Neural progenitor cell (in vitro differentiated cells): Measurements from ENCODE around the gene NT5C2.

Source experiments
- CTCF ChIP-seq: fragments of 200-600 bp; sonication (generic); IDR thresholded peaks from 2 replicates; pipeline ENCODE4 v1.5.1; 2017; ENCODE audit warnings: antibody characterized with exemption, mild to moderate bottlenecking
- EZH2 ChIP-seq: fragments of 200-600 bp; sonication (generic); IDR thresholded peaks from 2 replicates; pipeline ENCODE4 v1.6.1; 2017; ENCODE audit warnings: antibody characterized with exemption, mild to moderate bottlenecking, moderate library complexity
- EZH2phosphoT487 ChIP-seq: fragments of 200-600 bp; sonication (generic); IDR thresholded peaks from 2 replicates; pipeline ENCODE4 v1.6.1; 2017; ENCODE audit warnings: antibody characterized with exemption

GRCh38 chr10:103177123-103177522 lies 15.9 kb downstream of the NT5C2 start:
- TF ChIP-seq EZH2 (no peak), CTCF (no peak), EZH2phosphoT487 (no peak)
